ENCODE measurements around the gene SLC49A3.
A peak's percentile ranks its signal among the peaks of the same experiment; 100 is the strongest.
"Not testable (repeated sequence)": the region's sequence is repeated elsewhere in the genome, so short reads cannot be mapped to it uniquely, and the experiment has no call there.

Gene SLC49A3

DNA sequence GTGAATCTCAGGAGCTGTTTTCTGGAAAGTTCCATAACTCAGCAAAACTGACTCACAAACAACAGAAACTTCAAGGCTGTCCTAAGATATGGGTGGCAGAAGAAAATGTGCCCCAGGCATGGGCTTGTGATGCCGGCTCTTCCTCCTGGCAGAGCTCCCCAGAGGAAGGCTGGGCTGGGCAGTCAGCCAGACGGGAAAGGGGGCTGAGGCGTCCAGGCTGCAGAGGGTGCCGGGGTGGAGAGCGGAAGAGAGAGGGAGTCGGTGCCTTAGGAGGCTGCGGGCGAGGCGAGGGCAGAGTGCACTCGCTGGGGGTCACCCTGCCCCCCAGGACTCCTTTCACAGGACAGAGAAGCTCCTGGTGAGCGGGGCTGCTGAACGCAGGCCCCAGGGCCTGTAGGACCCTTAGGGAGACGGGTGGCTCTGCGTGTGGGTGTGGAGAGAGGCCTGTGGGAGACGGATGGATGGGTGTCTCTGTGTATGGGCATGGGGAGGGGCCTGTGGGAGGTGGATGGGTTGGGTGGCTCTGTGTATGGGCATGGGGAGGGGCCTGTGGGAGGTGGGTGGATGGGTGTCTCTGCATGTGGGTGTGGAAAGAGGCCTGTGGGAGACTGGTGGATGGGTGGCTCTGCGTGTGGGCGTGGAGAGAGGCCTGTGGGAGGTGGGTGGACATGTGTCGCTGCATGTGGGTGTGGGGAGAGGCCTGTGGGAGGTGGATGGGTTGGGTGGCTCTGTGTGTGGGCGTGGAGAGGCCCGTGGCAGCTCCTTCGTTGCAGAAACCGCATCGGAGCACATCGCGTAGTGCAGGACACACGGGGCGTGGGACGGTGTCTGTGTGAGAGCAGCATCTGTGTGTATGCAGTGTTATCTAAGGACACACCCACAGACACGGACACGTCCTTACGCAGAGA lies 32.6 kb upstream of the SLC49A3 start:
- DNase-seq (ENCODE audit: low spot score): no peak

DNA sequence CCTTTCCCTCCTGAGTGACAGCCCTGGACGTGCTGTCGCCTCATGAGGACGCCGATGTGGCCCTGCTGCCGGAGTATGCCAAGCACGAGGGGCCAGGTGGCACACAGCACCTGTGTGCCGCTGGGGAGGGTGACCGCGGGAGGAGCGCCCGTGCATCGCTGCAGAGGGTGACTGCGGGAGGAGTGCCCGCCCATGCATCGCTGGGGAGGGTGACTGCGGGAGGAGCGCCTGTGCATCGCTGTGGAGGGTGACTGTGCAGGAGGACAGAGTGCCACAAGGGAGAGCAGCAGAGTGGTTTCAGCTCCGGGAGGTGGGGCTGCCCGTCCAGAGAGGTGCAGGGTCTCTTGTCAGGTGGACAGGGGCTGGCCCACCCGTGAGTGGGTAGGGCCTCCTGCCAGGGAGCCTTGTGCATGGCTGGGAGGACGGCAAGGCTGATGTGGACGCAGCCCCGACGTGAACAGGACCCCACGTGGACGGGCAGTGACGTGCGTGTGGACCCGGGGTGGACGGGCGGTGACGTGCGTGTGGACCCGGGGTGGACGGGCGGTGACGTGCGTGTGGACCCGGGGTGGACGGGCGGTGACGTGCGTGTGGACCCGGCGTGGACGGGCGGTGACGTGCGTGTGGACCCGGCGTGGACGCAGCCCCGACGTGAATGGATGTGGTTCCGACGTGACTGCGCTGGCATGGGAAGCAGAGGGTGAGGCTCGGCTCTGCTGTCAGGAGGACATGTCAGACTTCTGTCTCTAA lies 31.3 kb upstream of the SLC49A3 start:
- no peak for DNase-seq (ENCODE audit: low spot score)

DNA sequence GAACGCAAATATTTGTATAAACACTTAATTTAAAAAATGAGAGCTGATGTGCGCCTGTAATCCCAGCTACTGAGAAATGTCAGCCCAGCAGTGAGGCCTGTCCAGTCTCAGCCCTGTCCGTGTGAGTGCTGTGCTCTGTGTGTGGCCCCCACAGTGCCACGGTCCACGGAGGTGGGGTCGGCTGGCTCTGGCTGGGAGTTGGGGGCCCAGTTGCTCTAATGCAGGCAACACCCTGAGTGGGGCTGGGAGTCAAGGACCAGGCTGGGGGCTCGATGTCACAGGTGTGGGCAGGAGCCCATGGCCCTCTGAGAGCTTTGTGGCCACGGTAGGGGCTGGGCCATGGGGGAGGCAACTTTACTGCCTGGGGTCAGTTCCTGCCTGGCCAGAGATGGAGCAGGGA lies 29.5 kb upstream of the SLC49A3 start:
- DNase-seq (ENCODE audit: low spot score): no peak

- DNase-seq (ENCODE audit: low spot score): no peak
Measured at GRCh38 chr4:717601-718320, 28.8 kb upstream of the SLC49A3 start.

DNA sequence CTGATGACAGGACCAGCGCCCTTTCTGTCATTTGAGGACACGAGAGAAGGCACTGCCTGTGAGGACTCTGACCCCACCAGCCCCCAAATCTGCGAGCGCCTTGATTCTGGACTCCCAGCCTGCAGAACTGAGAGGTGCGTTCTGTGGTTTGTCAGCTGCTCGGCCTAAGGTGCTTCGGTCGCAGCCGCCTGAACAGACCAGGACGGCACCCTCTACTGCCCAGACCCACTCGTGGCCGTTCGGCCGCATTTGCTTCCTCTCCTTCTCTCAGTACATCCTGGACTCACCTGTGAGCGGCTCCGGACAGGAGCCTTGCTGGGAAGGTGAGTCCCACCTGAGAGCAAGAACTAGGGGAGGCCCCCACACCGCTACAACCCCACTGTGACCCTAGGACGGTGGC lies 25.1 kb upstream of the SLC49A3 start:
- DNase-seq (ENCODE audit: low spot score): no peak

GRCh38 chr4:712916-713632 lies 24.1 kb upstream of the SLC49A3 start:
- no peak for DNase-seq (ENCODE audit: low spot score)

DNA sequence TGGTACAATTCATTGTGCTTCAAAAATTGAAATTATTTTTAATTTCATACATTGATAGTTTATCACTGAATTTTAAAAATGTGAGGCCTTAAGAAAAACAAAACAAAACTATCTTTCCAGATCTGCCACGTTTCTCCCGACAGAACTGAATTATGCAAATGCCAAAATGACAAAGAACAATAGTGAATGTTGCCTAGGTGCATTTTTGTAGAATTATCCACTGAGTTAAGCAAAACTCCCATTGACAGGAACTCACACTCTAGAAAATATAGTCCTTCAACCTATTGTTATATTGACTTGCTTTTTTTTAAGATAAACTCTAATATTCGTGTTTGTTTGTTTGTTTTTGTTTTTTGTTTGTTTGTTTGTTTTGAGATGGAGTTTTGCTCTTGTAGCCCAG lies 23.1 kb upstream of the SLC49A3 start:
- no peak for DNase-seq (ENCODE audit: low spot score)

DNA sequence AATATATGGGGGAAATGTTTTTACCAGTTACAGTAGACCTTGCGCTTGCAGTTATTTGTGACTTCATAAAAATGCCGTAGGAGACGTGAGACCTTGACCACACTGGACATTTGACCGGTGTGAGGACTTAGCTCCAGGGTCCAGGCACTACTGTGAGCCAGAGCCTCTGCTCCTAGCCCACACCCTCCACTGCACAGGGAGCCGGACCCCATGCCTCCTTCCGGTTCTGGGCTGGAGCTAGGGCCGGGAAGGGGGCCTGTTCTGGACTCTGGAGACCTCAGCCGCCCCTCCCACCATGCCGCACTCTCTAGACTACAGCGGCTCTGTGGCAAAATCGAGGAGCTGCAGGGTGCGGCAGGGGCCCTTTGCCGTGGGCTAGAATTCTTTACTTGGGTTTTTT lies 22.0 kb upstream of the SLC49A3 start:
- no peak for DNase-seq (ENCODE audit: low spot score)

GRCh38 chr4:710116-710515 lies 21.2 kb upstream of the SLC49A3 start:
- no peak for DNase-seq (ENCODE audit: low spot score)

DNA sequence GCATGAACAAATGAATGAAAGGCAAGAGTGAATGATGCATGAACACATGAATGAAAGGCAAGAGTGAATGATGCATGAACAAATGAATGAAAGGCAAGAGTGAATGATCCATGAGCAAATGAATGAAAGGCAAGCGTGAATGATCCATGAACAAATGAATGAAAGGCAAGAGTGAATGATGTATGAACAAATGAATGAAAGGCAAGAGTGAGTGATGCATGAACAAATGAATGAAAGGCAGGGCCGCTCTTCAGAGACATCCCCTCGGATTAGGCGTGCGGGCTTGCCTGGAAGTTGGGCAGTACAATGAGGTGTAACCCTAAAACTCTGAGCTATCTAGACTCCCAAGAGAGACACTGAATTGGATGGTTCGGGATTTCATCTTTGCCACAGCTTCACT lies 20.4 kb upstream of the SLC49A3 start:
- no peak for DNase-seq (ENCODE audit: low spot score)

- DNase-seq (ENCODE audit: low spot score): no peak
Measured at GRCh38 chr4:708631-708933, 19.6 kb upstream of the SLC49A3 start.

DNA sequence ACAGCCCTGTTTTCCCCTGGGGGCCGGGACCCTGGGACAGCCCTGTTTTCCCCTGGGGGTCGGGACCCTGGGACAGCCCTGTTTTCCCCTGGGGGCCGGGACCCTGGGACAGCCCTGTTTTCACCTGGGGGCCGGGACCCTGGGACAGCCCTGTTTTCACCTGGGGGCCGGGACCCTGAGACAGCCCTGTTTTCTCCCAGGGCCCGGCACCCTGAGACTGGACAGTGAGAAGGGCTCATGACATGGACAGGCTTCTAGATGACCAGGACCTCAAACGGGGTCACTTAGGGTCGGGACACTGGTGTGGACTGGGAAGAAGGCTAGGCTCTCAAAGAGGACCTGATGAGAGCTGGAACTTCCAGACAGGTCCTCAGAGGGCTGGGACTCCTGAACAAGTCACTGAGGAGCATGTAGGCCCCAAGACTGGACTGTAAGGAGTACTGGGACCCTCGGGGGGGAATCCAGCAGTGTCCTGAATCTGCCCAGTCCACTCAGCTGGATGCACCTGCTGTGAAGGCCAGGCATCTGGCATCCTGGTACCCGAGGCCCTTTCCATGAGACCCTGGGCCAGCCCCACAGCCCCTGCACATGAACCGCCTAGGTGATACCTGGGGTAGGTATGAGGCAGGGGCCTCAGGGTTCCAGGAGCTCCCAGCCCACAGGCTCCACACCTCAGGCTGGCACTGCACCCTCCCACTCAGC lies 19.1 kb upstream of the SLC49A3 start:
- no peak for DNase-seq (ENCODE audit: low spot score)

- no peak for DNase-seq (ENCODE audit: low spot score)
Measured at GRCh38 chr4:706834-707598, 18.1 kb upstream of the SLC49A3 start.

DNA sequence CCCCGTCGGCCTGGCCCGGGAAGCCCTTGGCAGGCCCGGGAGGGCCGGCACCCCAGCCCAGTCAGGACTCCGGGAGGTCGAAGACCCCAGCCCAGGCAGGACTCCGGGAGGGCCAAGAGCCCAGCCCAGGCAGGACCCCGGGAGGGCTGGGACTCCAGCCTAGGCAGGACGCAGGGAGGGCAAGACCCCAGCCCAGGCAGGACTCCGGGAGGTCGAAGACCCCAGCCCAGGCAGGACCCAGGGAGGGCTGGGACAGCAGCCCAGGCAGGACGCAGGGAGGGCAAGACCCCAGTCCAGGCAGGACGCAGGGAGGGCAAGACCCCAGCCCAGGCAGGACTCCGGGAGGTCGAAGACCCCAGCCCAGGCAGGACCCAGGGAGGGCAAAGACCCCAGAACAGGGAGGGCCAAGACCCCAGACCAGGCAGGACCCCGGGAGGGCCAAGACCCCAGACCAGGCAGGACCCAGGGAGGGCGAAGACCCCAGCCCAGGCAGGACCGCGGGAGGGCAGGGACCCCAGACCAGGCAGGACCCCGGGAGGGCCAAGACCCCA lies 17.2 kb upstream of the SLC49A3 start:
- not testable (repeated sequence) for DNase-seq (ENCODE audit: low spot score)

DNA sequence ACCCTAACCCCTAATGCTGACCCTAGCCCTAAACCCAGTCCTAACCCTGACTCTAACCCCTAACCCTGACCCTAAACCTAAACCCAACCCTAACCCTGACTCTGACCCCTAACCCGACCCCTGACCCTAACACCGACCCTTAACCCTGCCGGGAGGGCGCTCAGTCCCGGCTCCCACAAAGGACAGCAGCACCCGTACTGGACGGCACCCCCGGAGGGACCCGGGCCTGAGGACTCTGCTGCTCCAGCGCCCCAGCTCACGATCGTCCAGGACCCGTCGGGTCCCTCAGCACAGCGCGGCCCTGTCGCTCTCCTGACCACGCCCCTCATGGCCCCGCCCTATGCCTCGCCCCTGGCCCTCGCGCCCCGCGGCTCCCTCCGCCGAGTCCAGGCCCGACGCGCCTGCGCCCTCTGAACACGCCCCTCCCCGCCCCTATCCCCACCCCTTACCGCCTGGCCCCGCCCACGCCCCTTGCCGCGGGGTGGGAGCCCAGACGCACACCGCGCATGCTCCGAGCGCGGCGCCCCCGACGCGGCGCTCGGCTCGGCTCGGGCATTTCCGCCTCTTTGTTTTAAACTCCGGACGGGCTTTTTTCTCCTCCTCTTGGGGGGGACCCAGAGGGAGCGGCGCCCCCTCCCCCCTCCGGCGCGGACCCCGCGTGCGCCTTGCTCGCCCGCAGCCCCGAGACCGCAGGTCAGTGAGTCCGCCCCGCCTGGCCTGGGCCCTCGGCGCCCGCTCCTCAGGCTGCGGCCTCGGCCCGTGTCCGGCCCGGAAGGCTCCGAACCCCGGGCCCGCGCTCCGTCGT lies 16.5 kb upstream of the SLC49A3 start, which contains the start of gene PCGF3:
TSS of gene PCGF3 (plus strand) at position 555 of the 805 bp plus-strand sequence. CDS start 27,849 bp downstream, outside the sequence.
- peak; percentile 81 for DNase-seq (ENCODE audit: low spot score)

- no peak for DNase-seq (ENCODE audit: low spot score)
Measured at GRCh38 chr4:704971-705277, 16.0 kb upstream of the SLC49A3 start.

DNA sequence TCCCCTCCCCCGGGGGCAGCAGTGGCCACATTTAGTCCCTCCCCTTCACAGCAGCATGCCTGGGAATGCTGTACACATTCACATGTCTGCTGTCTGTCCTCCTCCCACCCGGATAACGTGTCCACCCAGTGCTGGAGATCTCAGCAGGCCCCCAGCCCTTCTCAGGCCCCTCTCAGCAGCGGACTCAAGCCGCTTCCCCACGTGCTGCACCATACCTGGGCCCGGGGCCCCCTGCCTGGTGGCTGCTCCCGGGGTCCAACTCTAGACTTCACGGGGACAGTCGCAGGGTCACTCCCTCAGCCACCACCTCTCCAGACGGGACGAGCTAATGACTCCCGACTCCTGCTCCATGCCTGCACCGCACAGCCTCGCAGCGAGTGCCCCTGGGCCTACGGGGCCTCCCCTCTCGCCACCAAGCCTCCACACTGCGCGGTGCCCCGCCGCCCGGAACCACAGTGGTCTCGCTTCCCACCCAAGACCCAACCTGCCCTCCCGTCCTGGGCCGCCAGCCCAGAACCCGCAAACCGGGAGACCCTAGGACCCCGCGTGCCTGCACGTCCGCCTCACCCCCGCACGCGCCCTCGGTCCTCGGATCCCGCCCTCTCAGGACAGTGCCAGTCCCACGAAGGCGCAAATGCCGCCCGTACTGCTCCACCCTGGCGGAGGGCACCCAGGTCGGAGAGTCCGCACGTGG lies 15.4 kb upstream of the SLC49A3 start:
- DNase-seq (ENCODE audit: low spot score): no peak

DNA sequence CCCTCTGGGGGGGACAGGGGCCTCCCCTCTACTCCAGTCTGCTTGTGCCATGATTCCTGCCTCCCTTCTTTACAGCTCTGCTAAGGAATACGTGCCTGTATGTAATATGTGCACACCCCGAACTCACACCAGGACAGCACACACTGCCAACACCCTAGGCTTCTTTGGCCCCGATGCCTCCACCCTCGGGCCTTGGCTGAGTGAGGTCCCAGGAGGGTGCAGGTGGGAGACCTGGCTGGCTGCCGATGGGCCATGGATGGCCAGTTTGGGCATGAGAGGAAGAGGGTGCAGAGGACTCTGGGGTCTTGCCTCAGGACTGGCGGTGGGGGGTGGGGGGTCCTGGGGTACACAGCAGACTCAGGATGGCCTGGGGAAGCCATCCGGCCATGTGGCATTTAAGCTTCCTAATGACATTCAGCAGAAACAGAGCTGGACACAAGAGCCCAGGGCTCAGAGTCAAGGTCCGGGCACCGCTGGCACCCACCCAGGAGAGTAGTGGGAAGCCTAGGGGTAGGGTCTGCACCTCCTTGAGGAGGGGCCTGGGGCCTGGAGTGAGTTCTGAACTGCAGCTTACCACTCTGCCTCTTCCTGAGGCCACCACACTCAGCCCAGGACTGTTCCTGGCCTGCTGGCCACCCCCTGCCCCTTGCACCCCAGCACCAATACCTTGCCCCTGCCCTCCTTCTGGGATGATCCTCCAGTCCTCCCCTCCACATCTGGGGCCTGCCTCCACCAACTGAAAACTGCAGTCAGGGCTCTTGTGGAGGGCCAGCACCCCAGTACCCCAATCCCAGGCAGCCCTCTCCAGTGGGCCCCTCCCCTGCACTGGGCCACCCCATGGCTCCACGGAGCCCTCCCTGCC lies 14.6 kb upstream of the SLC49A3 start:
- DNase-seq (ENCODE audit: low spot score): no peak
